Psoas muscle (tissue), 8 donors: Measurements from ENCODE around the gene CSK. TPM values are rescaled to one million over a fixed set of nuclear protein-coding genes. Genes with fewer than 3 reads are reported as not detected.

Experiments used
- ATAC-seq, 4 donors: fragments of 200-7000 bp; cut with Tn5 transposase; one replicate each; pipeline ENCODE4 v1.9.1; 2020; ENCODE audit warnings: moderate library complexity in 3 of 4, mild to moderate bottlenecking in 2 of 4
- DNase-seq, 2 donors: peaks; one replicate each; pipeline ENCODE4 v3.0.0-alpha.2; 2020
- H3K27ac ChIP-seq: fragments of 200-600 bp; one replicate; pipeline ENCODE4 v1.8.0; 2022
- H3K27me3 ChIP-seq, 3 donors: fragments of 200-600 bp in 1 of 3; one replicate each; pipeline versions ENCODE4 v1.6.1 to v1.8.0; 2013 to 2022; ENCODE audit warnings: low read length in 2 of 3, mild to moderate bottlenecking in 2 of 3, moderate library complexity in 1 of 3; ENCODE audit not compliant: insufficient read depth in 3 of 3
- H3K36me3 ChIP-seq, 2 donors: fragments of 200-600 bp in 1 of 2; one replicate each; pipeline versions ENCODE4 v1.6.1 to v1.8.0; 2013 to 2022; ENCODE audit warnings: low read depth in 1 of 2, mild to moderate bottlenecking in 1 of 2, moderate library complexity in 1 of 2; ENCODE audit not compliant: insufficient read depth in 1 of 2
- H3K4me1 ChIP-seq: fragments of 200-600 bp; one replicate; pipeline ENCODE4 v1.8.0; 2022
- H3K4me3 ChIP-seq: fragments of 200-600 bp; one replicate; pipeline ENCODE4 v1.8.0; 2022; ENCODE audit warnings: mild to moderate bottlenecking
- H3K9me3 ChIP-seq: fragments of 200-600 bp; one replicate; pipeline ENCODE4 v1.8.0; 2022
- CTCF ChIP-seq: fragments of 200-600 bp; IDR thresholded peaks from one replicate; pipeline ENCODE4 v1.8.0; 2022; ENCODE audit warnings: antibody characterized with exemption
- WGBS, 3 donors: extraction: QIAGEN DNeasy Blood & Tissue Kit; methylation state at CpG; one replicate each; pipeline versions ENCODE4 v1.1.6 to v1.1.7; 2013; 5-methylcytosine and 5-hydroxymethylcytosine counted together
- intact Hi-C, 2 donors: fragments of 100-400 bp; cut with DNase I; formaldehyde crosslinking; loops; one replicate each; pipeline versions ENCODE4 v1.11.0 to v1.14.2; 2022
- polyA plus RNA-seq, 3 donors: library from polyadenylated mRNA; stranded (reverse); fragments of 200-250 nt; gene quantifications; one replicate each; pipeline ENCODE4 v1.2.3, GENCODE V29; 2013
- total RNA-seq, 4 donors: library from RNA; stranded (reverse); fragmentation: NEBNext Ultra II Directional in 2 of 4; extraction: Animal tissue kit (Norgen Biotek cat#: 25700) in 2 of 4; gene quantifications; one replicate each; pipeline versions ENCODE4 v1.2.1 to v1.2.4, GENCODE V29; 2021 to 2023
- donor health status: healthy with polysubstance abuse.
- donor health status: DM: no; HTN: no; CAD: no; lungs with moderate emphysema.
- donor health status: Bipolar disorder and iron deficiency.
- donor health status: healthy.
- donor health status: DM: yes; HTN: yes; CAD: no.
- donor health status: DM: no; HTN: no; CAD: no.
- donor health status: DM: no; HTN: no; CAD: no.
- donor health status: DM: yes; HTN: yes; CAD: no.

CSK gene
- total and polyA plus RNA-seq, 7 donors, result 12.2 to 29.6 (median 16.3) TPM

- Histone ChIP-seq H3K4me1 (no peaks in the 10 kb centered on the region), H3K27me3 (no peaks in the 10 kb centered on the region), H3K36me3 (no peaks in the 10 kb centered on the region), H3K9me3 (no peaks in the 10 kb centered on the region), H3K27ac (no peak overlapping the region), H3K4me3 (no peak overlapping the region)
- DNase-seq (no peak), ATAC-seq (no peak)
- intact Hi-C loops, result no loop called here
- 28 to 37% (median 28%) methylated on average over 2 of the region's 2 CpGs for WGBS, 3 donors
- no peak for TF ChIP-seq CTCF
Measured at GRCh38 chr15:74750751-74751150, 31.1 kb upstream of the CSK start.

GRCh38 chr15:74752011-74752410, 29.9 kb upstream of the CSK start:
- 60 to 64% (median 62%) methylated on average over 8 of the region's 8 CpGs for whole genome bisulfite sequencing, 3 donors
- peak in 1 of 2 donors; percentile 1 for DNase-seq
- no peak for TF ChIP-seq CTCF
- no peaks in the 10 kb centered on the region for H3K27me3 ChIP-seq
- no peak for ATAC-seq
- H3K27ac ChIP-seq, result no peak overlapping the region
- H3K9me3 ChIP-seq, result no peaks in the 10 kb centered on the region
- H3K4me3 ChIP-seq, result no peak overlapping the region
- H3K36me3 ChIP-seq, result no peaks in the 10 kb centered on the region
- intact Hi-C loops, result no loop called here
- no peaks in the 10 kb centered on the region for H3K4me1 ChIP-seq

GRCh38 chr15:74752531-74752930, 29.3 kb upstream of the CSK start:
- Histone ChIP-seq H3K36me3 (no peaks in the 10 kb centered on the region), H3K27ac (no peak overlapping the region), H3K4me3 (no peak overlapping the region), H3K27me3 (no peaks in the 10 kb centered on the region), H3K4me1 (no peaks in the 10 kb centered on the region), H3K9me3 (no peaks in the 10 kb centered on the region)
- no peak for TF ChIP-seq CTCF
- DNase-seq (no peak), ATAC-seq (no peak)
- 33 to 47% (median 36%) methylated on average over 5 of the region's 5 CpGs for WGBS, 3 donors
- intact Hi-C loops, result no loop called here

- Histone ChIP-seq H3K27me3 (no peaks in the 10 kb centered on the region), H3K36me3 (no peaks in the 10 kb centered on the region), H3K4me1 (no peaks in the 10 kb centered on the region), H3K4me3 (no peak overlapping the region), H3K27ac (no peak overlapping the region), H3K9me3 (no peaks in the 10 kb centered on the region)
- 68 to 76% (median 73%) methylated on average over 20 of the region's 20 CpGs for WGBS, 3 donors
- DNase-seq (peak in 1 of 2 donors; percentile 26), ATAC-seq (no peak)
- no peak for TF ChIP-seq CTCF
- intact Hi-C loops, result no loop called here
Measured at GRCh38 chr15:74754593-74755215, 27.2 kb upstream of the CSK start.

- TF ChIP-seq CTCF, result no peak
- Histone ChIP-seq H3K27me3 (peaks cover 0 to under 1% (median 0%) of the 10 kb centered on the region in 3 donors), H3K4me3 (no peak overlapping the region), H3K27ac (no peak overlapping the region), H3K4me1 (no peaks in the 10 kb centered on the region), H3K36me3 (no peaks in the 10 kb centered on the region), H3K9me3 (no peaks in the 10 kb centered on the region)
- intact Hi-C loops, result no loop called here
- no peak for ATAC-seq
- peak in 1 of 2 donors; percentile 31 for DNase-seq
- WGBS, 3 donors, result 92 to 94% (median 92%) methylated on average over 8 of the region's 8 CpGs
Measured at GRCh38 chr15:74758736-74759135, 23.1 kb upstream of the CSK start.
